Large intestine (tissue), 3 donors: ENCODE data around the gene LRGUK. TPM values are rescaled to one million over a fixed set of nuclear protein-coding genes. Genes with fewer than 3 reads are reported as not detected.

ENCODE experiments used
- DNase-seq, 2 donors: peaks; one replicate each; pipeline versions ENCODE4 v3.0.0 to v3.0.0-alpha.2; 2013
- H3K27ac ChIP-seq: one replicate; pipeline ENCODE4 v1.5.1; 2013; ENCODE audit warnings: low read length
- H3K27me3 ChIP-seq: 2 replicates; pipeline ENCODE4 v1.6.1; 2013; ENCODE audit warnings: low read length; ENCODE audit not compliant: control insufficient read depth, insufficient read depth
- H3K36me3 ChIP-seq: 2 replicates; pipeline ENCODE4 v1.6.1; 2013; ENCODE audit warnings: low read length; ENCODE audit not compliant: control insufficient read depth, insufficient read depth
- H3K4me1 ChIP-seq: one replicate; pipeline ENCODE4 v1.6.1; 2013; ENCODE audit warnings: low read length; ENCODE audit not compliant: control insufficient read depth, insufficient read depth
- H3K4me3 ChIP-seq: one replicate; pipeline ENCODE4 v1.5.1; 2013; ENCODE audit warnings: low read length
- H3K9me3 ChIP-seq: one replicate; pipeline ENCODE4 v1.6.1; 2013; ENCODE audit warnings: mild to moderate bottlenecking, low read depth, low read length, moderate library complexity; ENCODE audit not compliant: control insufficient read depth
- WGBS: methylation state at CpG from one replicate; pipeline ENCODE4 v1.1.5; 2013; ENCODE audit warnings: low lambda C conversion rate; ENCODE audit not compliant: insufficient coverage; 5-methylcytosine and 5-hydroxymethylcytosine counted together
- polyA plus RNA-seq: library from polyadenylated mRNA; unstranded; fragments of 120-200 nt; gene quantifications from one replicate; pipeline ENCODE4 v1.2.1, GENCODE V29; 2013

LRGUK gene
- polyA plus RNA-seq, 1 donor, result 0.30 TPM

GRCh38 chr7:134297489-134297888 lies 170.3 kb downstream of the LRGUK start:
- DNase-seq, result no peak
- 100% methylated on average over 1 of the region's 2 CpGs for WGBS
- H3K4me1 ChIP-seq, result no peaks in the 10 kb centered on the region
- H3K4me3 ChIP-seq, result no peak overlapping the region
- peaks cover 33% of the 10 kb centered on the region for H3K36me3 ChIP-seq
- H3K27ac ChIP-seq, result no peak overlapping the region
- H3K9me3 ChIP-seq, result no peaks in the 10 kb centered on the region
- H3K27me3 ChIP-seq, result no peaks in the 10 kb centered on the region

GRCh38 chr7:134298902-134299683 lies 172.0 kb downstream of the LRGUK start:
- Histone ChIP-seq H3K4me3 (no peak overlapping the region), H3K36me3 (peaks cover 39% of the 10 kb centered on the region), H3K4me1 (no peaks in the 10 kb centered on the region), H3K27ac (no peak overlapping the region), H3K27me3 (no peaks in the 10 kb centered on the region), H3K9me3 (no peaks in the 10 kb centered on the region)
- peak; percentile 19 to 25 for DNase-seq
- 84% methylated on average over 3 of the region's 10 CpGs for WGBS

GRCh38 chr7:134300988-134301387 lies 173.8 kb downstream of the LRGUK start:
- peaks cover 32% of the 10 kb centered on the region for H3K36me3 ChIP-seq
- no peaks in the 10 kb centered on the region for H3K27me3 ChIP-seq
- H3K27ac ChIP-seq, result no peak overlapping the region
- H3K4me1 ChIP-seq, result no peaks in the 10 kb centered on the region
- no peaks in the 10 kb centered on the region for H3K9me3 ChIP-seq
- no CpG with 5 or more reads among the region's 2 CpGs for WGBS
- no peak for DNase-seq
- H3K4me3 ChIP-seq, result no peak overlapping the region

- H3K9me3 ChIP-seq, result no peaks in the 10 kb centered on the region
- no peak overlapping the region for H3K4me3 ChIP-seq
- H3K36me3 ChIP-seq, result peaks cover 34% of the 10 kb centered on the region
- H3K27ac ChIP-seq, result no peak overlapping the region
- no peak for DNase-seq
- no peaks in the 10 kb centered on the region for H3K27me3 ChIP-seq
- no CpG with 5 or more reads among the region's 3 CpGs for WGBS
- H3K4me1 ChIP-seq, result no peaks in the 10 kb centered on the region
Measured at GRCh38 chr7:134301592-134301991, 174.5 kb downstream of the LRGUK start.

GRCh38 chr7:134302120-134302519 lies 175.0 kb downstream of the LRGUK start:
- no peak overlapping the region for H3K4me3 ChIP-seq
- H3K27me3 ChIP-seq, result no peaks in the 10 kb centered on the region
- H3K9me3 ChIP-seq, result no peaks in the 10 kb centered on the region
- no peak overlapping the region for H3K27ac ChIP-seq
- H3K4me1 ChIP-seq, result no peaks in the 10 kb centered on the region
- no peak for DNase-seq
- peaks cover 34% of the 10 kb centered on the region for H3K36me3 ChIP-seq
- WGBS, result no CpG with 5 or more reads among the region's 2 CpGs

GRCh38 chr7:134307320-134307719 lies 180.2 kb downstream of the LRGUK start:
- Histone ChIP-seq H3K27ac (no peak overlapping the region), H3K4me3 (no peak overlapping the region), H3K9me3 (no peaks in the 10 kb centered on the region), H3K36me3 (peaks cover 20% of the 10 kb centered on the region), H3K4me1 (no peaks in the 10 kb centered on the region), H3K27me3 (no peaks in the 10 kb centered on the region)
- 100% methylated on average over 1 of the region's 1 CpG for WGBS
- DNase-seq, result no peak

GRCh38 chr7:134308548-134308947 lies 181.4 kb downstream of the LRGUK start:
- peaks cover 18% of the 10 kb centered on the region for H3K36me3 ChIP-seq
- no peak overlapping the region for H3K4me3 ChIP-seq
- H3K9me3 ChIP-seq, result peaks cover 4% of the 10 kb centered on the region
- no peak for DNase-seq
- peaks cover 5% of the 10 kb centered on the region for H3K4me1 ChIP-seq
- WGBS, result no CpG with 5 or more reads among the region's 4 CpGs
- no peak overlapping the region for H3K27ac ChIP-seq
- no peaks in the 10 kb centered on the region for H3K27me3 ChIP-seq

GRCh38 chr7:134311807-134312206 lies 184.7 kb downstream of the LRGUK start:
- no peak overlapping the region for H3K27ac ChIP-seq
- WGBS, result no CpG with 5 or more reads among the region's 4 CpGs
- no peak for DNase-seq
- peaks cover 2% of the 10 kb centered on the region for H3K36me3 ChIP-seq
- H3K27me3 ChIP-seq, result no peaks in the 10 kb centered on the region
- peaks cover 4% of the 10 kb centered on the region for H3K9me3 ChIP-seq
- peaks cover 13% of the 10 kb centered on the region for H3K4me1 ChIP-seq
- H3K4me3 ChIP-seq, result no peak overlapping the region

GRCh38 chr7:134312717-134313116 lies 185.6 kb downstream of the LRGUK start:
- H3K36me3 ChIP-seq, result peaks cover 2% of the 10 kb centered on the region
- peaks cover 13% of the 10 kb centered on the region for H3K4me1 ChIP-seq
- H3K27ac ChIP-seq, result no peak overlapping the region
- H3K9me3 ChIP-seq, result peaks cover 4% of the 10 kb centered on the region
- H3K4me3 ChIP-seq, result no peak overlapping the region
- WGBS, result 91% methylated on average over 1 of the region's 6 CpGs
- no peaks in the 10 kb centered on the region for H3K27me3 ChIP-seq
- no peak for DNase-seq

- Histone ChIP-seq H3K9me3 (peaks cover 4% of the 10 kb centered on the region), H3K27ac (peak overlapping the region; percentile 37), H3K4me1 (peaks cover 13% of the 10 kb centered on the region), H3K27me3 (no peaks in the 10 kb centered on the region), H3K36me3 (peaks cover 2% of the 10 kb centered on the region), H3K4me3 (no peak overlapping the region)
- peak; percentile 52 to 84 for DNase-seq
- WGBS, result no CpG with 5 or more reads among the region's 1 CpG
Measured at GRCh38 chr7:134313543-134313942, 186.4 kb downstream of the LRGUK start.
